Suprapubic skin (tissue), 4 donors: ENCODE results near the gene MAP3K13.

Experiments
- CTCF ChIP-seq, 2 donors: fragments of 200-600 bp in 1 of 2; fragments of 450-650 bp in 1 of 2; sonication (generic) in 1 of 2; IDR thresholded peaks; one replicate each; pipeline ENCODE4 v1.5.1; 2016 to 2019; ENCODE audit warnings: antibody characterized with exemption in 2 of 2, mild to moderate bottlenecking in 1 of 2, moderate library complexity in 1 of 2
- EP300 ChIP-seq: sonication (generic); formaldehyde crosslinking; IDR thresholded peaks from one replicate; pipeline ENCODE4 v1.6.1; 2017; ENCODE audit warnings: antibody characterized with exemption
- POLR2A ChIP-seq, 2 donors: fragments of 450-650 bp; IDR thresholded peaks; one replicate each; pipeline ENCODE4 v1.6.1; 2017; ENCODE audit warnings: antibody characterized with exemption in 2 of 2, mild to moderate bottlenecking in 2 of 2, moderate library complexity in 2 of 2
- POLR2AphosphoS5 ChIP-seq, 3 donors: sonication (generic); formaldehyde crosslinking; IDR thresholded peaks; one replicate each; pipeline ENCODE4 v1.6.1; 2017; ENCODE audit warnings: antibody characterized with exemption in 3 of 3

GRCh38 chr3:185350841-185351240, 12.1 kb upstream of the MAP3K13 start:
- no peak for TF ChIP-seq CTCF (IDR thresholded peaks at IDR 0.05)
- TF ChIP-seq POLR2AphosphoS5 (IDR thresholded peaks at IDR 0.05) = no peak
- TF ChIP-seq POLR2A (IDR thresholded peaks at IDR 0.05) = no peak
- no peak for TF ChIP-seq EP300
